Uterus (tissue), 2 donors: ENCODE data around the gene GALNT9.

Experiments used
- POLR2A ChIP-seq, 2 donors: fragments of 450-650 bp; IDR thresholded peaks; one replicate each; pipeline ENCODE4 v1.6.1; 2016; ENCODE audit warnings: antibody characterized with exemption in 2 of 2, mild to moderate bottlenecking in 1 of 2, moderate library complexity in 1 of 2
- TF ChIP-seq, protein P1 (sequence below), 4 experiments: fragments of 200-600 bp in 2 of 4; fragments of 450-650 bp in 2 of 4; sonication (generic) in 2 of 4; IDR thresholded peaks; one replicate each; pipeline ENCODE4 v1.5.1; 2016 to 2019; ENCODE audit warnings: antibody characterized with exemption in 4 of 4, mild to moderate bottlenecking in 2 of 4, moderate library complexity in 1 of 4

DNA sequence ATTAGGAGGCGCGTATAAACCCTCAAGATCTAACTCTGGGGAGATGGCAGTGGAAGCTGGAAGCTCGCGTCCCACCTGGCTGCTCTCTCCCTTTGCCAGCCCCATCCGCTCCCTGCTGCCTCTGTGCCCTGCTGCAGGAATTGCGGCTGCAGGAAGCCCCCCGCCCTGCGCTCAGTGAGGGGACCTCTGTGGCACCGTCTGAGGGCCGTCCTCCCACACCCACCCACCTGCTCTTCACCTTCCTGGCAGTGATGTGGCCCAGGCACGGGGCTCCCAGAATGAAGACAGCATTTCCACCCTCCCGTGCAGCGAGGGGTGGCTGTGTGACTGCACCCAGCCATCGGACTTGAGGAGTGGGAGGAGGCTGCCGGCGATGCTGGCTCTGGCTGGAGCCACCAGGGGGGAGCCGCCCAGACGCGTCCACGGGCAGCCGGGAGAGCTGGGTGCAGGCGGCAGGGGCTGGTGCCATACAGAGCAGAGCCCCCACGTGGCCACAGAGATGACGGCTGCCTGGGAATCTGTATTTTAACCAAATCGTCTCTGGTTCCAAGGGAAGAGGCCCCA, 28.3 kb upstream of the GALNT9 start:
- TF ChIP-seq, protein P1, sequence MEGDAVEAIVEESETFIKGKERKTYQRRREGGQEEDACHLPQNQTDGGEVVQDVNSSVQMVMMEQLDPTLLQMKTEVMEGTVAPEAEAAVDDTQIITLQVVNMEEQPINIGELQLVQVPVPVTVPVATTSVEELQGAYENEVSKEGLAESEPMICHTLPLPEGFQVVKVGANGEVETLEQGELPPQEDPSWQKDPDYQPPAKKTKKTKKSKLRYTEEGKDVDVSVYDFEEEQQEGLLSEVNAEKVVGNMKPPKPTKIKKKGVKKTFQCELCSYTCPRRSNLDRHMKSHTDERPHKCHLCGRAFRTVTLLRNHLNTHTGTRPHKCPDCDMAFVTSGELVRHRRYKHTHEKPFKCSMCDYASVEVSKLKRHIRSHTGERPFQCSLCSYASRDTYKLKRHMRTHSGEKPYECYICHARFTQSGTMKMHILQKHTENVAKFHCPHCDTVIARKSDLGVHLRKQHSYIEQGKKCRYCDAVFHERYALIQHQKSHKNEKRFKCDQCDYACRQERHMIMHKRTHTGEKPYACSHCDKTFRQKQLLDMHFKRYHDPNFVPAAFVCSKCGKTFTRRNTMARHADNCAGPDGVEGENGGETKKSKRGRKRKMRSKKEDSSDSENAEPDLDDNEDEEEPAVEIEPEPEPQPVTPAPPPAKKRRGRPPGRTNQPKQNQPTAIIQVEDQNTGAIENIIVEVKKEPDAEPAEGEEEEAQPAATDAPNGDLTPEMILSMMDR (IDR thresholded peaks at IDR 0.05) = no peak
- TF ChIP-seq POLR2A (IDR thresholded peaks at IDR 0.05) = no peak
